NCI-H2029 (cell line): ENCODE data around the gene PIEZO2.
"Not testable (repeated sequence)": the region's sequence is repeated elsewhere in the genome, so short reads cannot be mapped to it uniquely, and the experiment has no call there.

Experiments
- DNase-seq: peaks from one replicate; lab custom pipeline; 2025; lab: John Stamatoyannopoulos, UW

PIEZO2 gene

DNA sequence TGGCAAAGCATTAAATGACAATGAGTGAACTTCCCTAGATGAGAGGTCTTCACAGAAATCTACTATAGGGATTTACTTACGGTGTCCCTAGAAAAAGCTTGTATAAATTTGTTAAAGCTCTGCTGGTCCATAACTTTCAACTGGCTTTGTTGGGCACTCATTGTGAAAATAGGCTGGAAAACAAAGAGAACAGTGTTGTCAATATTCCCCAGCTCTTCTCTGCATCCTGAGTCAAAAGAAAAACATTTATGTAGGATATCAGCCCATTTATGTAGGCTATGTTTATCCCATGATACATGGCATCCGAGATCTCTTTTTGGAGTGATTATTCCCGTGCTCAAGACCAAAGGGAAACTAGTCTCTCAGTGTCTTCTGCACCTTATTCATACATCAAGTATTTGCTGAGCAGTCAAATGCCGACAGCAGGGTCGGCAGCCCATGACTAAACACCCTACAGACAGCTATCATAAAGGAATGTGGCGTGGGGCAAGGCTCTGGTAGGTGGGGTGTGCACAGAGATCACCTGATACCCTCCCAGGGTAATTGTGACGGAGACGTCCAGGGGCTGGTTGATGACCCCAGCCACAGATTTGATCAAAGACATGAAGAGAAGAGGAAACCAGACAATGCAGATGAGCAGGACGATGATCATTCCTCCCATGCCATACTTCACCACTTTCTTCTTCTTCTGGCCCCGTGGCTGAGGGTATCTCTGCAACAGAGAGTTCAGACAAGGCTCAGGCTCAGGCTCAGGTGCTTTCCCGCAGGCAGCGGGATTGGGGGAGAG, 467.6 kb downstream of the PIEZO2 start:
- no peak for DNase-seq

GRCh38 chr18:10680271-10680596, 469.1 kb downstream of the PIEZO2 start:
- DNase-seq: no peak

DNA sequence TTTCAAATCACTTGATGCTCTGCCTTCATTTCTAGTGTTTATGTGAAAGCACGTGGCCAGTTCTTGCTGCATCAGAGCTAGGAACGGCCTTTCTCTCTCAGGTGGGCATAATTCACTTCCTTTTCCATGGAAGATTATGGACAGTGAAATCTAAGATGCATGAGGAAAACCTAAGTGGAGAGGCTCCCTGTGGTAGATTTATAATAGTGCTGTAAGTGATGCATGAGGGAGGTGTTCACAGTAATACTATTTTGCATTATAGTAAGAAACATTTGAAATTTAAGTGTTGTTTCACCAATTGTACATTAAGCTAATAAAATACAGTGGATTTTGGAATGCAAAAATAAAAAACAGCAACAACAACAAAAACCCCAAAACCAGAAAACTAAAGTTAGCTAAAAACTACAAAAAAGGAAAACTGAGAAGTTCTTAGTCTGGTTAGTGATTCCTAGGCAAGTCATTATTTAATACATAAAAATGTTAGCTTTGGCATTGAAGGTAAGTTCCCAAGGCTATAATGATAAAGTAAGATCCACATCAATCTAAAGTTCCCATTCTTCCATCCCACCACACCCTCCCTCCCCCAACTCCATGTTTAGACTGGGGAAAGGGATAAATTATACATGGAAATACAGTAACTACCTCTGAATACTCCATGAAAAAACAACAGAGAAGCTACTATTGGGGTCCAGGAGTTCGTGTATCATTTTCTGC, 469.7 kb downstream of the PIEZO2 start:
- no peak for DNase-seq

GRCh38 chr18:10671441-10671840, 477.9 kb downstream of the PIEZO2 start:
- DNase-seq: no peak

DNA sequence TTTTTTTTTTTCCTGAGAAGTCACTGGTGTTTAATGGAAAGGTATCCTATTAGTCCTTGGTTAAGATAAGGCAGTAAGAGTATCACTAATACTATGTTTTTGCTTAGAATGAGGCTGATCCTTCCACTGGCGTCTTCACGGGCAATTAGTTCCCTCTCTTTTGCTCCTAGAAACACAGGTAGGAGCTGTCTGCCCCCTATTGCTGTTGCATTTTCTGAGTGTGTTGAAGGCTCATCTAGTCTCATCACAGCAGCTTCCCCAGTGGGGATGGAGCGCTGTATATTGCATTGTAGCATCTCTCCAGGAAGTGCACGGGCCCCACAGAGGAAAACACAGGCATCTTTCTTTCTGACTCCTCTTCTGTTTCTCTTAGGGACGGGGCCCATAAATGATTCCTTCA, 478.5 kb downstream of the PIEZO2 start:
- DNase-seq: no peak

- no peak for DNase-seq
Measured at GRCh38 chr18:10669441-10670100, 479.8 kb downstream of the PIEZO2 start.

GRCh38 chr18:10663750-10664149, 485.6 kb downstream of the PIEZO2 start:
- DNase-seq: no peak

GRCh38 chr18:10661317-10661716, 488.1 kb downstream of the PIEZO2 start:
- DNase-seq: no peak

DNA sequence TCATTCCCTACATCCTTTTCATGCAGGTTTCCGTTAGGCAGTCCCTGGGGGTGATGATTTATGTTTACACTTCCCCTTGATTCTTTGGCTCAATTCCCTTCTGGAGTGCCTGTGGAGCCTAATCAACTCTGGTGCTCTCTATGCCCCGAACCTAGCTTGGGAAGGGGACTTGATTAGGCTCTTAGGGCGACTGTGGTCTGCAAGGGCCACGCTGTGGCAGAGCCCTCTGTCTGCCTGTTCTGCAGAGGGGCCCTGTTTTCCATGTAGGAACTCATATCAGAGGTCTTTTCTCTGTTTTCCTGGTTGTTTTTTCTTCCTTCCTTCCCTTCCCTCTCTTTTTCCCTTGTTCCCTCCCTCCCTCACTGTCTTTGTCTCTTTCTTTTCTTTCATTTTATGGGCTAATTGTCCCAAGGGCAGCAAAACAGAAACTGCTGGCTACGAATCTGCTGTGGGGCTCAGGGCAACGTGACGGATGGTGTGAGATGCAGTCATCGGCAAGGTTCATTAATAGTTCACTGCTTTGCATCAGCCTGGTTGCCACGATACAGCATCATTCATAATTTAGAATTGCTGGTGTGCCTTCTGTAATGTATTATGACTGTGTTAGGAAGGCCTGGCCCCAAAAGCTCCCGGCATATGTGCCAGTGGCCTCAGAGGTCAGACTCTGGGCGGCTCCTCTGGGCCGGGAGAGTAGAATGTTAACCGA, 489.0 kb downstream of the PIEZO2 start:
- DNase-seq: no peak

- DNase-seq: no peak
Measured at GRCh38 chr18:10659594-10659993, 489.8 kb downstream of the PIEZO2 start.

- no peak for DNase-seq
Measured at GRCh38 chr18:10659000-10659399, 490.4 kb downstream of the PIEZO2 start.

DNA sequence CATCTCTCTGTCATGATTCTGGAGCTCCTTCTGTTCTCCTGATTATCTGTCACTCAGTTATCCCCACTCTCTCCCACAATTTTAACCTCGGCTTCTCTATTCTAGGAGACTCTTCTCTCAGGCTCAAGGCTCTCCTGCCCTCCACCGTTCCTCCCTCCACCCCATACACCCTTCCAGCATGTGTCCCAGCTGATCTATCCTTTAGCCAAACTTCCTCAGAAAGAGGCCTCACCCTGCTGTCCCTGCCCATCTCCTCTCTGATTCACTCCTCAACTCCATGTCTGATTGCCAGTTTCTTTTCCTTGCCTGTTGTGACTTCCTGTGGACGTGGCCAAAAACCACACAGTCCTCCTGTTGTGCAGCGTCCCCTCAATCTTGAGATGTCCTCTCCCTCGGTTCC, 505.4 kb downstream of the PIEZO2 start:
- DNase-seq: not testable (repeated sequence)

DNA sequence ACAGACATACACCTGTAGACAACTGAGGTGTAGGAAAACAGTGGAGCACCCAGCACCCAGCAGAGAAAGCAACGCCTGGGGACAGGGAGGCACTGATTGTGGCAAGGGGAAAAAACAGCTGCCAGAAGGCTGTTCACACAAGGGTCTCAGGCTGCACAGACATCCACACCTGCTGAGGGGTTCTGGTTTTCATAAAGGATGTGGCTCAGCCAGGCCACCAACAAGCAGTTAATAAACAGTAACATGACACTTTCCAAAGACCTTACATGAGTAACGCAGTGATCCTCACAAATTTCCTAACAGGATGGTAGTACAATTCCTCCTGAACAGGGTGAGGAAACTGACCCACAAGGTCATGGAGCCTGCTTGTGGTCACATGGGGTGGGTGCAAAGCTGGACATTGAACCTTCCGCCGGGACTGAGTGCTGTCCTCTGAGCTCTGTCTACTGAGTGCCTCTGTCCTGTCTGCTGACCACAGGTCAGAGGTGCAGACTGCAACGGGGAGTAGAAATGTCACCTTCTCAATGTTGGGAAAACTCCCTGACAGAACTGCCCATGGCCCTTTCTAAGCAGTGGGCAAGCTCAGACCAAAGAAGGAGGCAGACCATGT, 506.3 kb downstream of the PIEZO2 start:
- not testable (repeated sequence) for DNase-seq

DNA sequence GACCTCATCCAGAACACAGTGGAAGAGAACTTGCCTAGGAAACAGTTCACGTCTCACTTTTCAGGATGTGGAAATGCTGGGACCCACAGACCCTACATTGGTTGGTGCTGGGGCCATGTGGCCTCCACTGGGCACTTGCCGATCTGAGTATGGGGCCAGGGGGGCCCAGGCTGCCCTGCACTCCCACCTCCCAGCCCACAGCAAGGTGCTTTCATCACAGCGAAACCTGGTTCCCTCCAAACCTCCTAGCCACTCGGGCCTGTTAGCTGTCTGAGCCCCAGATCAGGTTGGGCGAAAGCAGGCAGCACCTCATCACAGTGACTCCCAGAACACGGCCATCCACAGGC, 510.9 kb downstream of the PIEZO2 start:
- not testable (repeated sequence) for DNase-seq

- DNase-seq: not testable (repeated sequence)
Measured at GRCh38 chr18:10637858-10638538, 511.4 kb downstream of the PIEZO2 start.

GRCh38 chr18:10629076-10629475, 520.3 kb downstream of the PIEZO2 start:
- DNase-seq: not testable (repeated sequence)

DNA sequence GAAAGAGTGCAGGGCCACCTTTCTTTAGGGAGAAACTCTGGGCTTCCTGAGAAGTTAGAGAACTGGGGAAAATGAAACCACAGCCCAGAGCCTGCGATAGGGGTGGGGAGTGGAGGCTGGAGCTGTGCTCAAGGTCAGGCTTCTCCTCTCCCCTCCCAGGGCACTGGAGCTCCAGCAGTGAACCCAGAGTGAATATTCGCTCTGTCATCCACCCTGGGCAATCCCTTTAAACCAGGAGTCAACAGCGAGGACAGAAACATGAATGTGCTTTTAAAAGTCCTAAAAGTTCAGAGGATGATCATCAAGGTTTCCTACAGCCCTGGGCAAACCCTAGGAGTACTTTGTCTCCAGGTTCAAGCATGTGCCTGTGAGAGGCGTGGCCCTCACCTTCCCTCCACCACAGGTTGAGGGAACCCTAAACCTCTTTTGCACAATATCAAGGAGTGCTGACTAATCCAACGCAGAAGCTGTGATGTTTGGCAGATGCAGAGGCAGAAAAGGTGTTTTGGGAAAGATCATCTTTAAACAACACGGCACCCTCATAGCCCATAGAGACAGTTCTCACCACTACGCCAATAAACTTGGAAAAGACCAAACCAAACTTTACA, 522.7 kb downstream of the PIEZO2 start:
- DNase-seq: not testable (repeated sequence)

- not testable (repeated sequence) for DNase-seq
Measured at GRCh38 chr18:10623606-10624005, 525.8 kb downstream of the PIEZO2 start.

DNA sequence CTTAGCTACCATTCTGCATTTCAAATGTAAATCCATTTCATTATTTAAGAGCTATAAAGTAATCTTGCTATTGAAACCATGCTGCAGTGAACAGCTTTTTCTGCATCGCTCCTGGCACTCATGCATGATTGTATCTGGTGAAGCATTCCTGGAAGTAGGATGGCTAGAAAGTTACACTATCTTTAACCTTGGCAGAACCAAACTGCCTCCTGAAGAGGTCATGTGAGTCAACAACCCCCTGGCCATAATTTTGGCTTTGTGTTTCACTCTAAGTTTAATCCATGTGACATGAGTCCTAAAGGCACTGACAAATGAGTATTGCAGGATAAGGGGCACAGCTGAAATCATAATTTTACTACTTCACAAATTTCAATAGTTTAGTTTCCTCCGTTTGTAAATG, 526.4 kb downstream of the PIEZO2 start:
- DNase-seq: not testable (repeated sequence)

- DNase-seq: peak; percentile 33
Measured at GRCh38 chr18:10620670-10621329, 528.6 kb downstream of the PIEZO2 start.
